WTC11 (cell line): ENCODE data around the gene APOA1. TPM values are rescaled to one million over a fixed set of nuclear protein-coding genes. Genes with fewer than 3 reads are reported as not detected.
A peak's percentile ranks its signal among the peaks of the same experiment; 100 is the strongest.

ENCODE experiments used
- ATAC-seq: fragments of 200-7000 bp; cut with Tn5 transposase; 2 replicates; pipeline ENCODE4 v1.10.0; 2021; ENCODE audit warnings: mild to moderate bottlenecking, moderate library complexity
- Bru-seq: library from RNA; stranded (reverse); fragments of 400-500 nt; gene quantifications from one replicate; lab custom pipeline; 2021; lab: Mats Ljungman, UMichigan
- CTCF ChIA-PET: fragments of 300-600 bp; sonication (Branson Sonifier 250); formaldehyde crosslinking; loops from one replicate; lab custom pipeline; 2021; ENCODE audit warnings: antibody characterized with exemption; lab: Charles Lee
- POLR2A ChIA-PET: fragments of 350-600 bp; sonication (Branson Sonifier 250); formaldehyde crosslinking; loops from one replicate; lab custom pipeline; 2021; ENCODE audit warnings: antibody characterized with exemption; lab: Charles Lee
- DNase-seq: peaks from one replicate; pipeline ENCODE4 v3.0.0; 2021; ENCODE audit warnings: low spot score
- H3K27ac Mint-ChIP-seq: 2 replicates; pipeline ENCODE4 v1.8.0; 2021; ENCODE audit warnings: mixed read lengths
- H3K27me3 Mint-ChIP-seq: 2 replicates; pipeline ENCODE4 v1.8.0; 2021; ENCODE audit warnings: low read depth, mild to moderate bottlenecking, moderate library complexity, mixed read lengths
- H3K36me3 Mint-ChIP-seq: 2 replicates; pipeline ENCODE4 v1.8.0; 2021; ENCODE audit warnings: mixed read lengths
- H3K4me1 Mint-ChIP-seq: 2 replicates; pipeline ENCODE4 v1.8.0; 2022; ENCODE audit warnings: mixed read lengths
- H3K4me3 Mint-ChIP-seq: 2 replicates; pipeline ENCODE4 v1.8.0; 2021; ENCODE audit warnings: mild to moderate bottlenecking, moderate library complexity, mixed read lengths
- H3K9me3 Mint-ChIP-seq: 2 replicates; pipeline ENCODE4 v1.8.0; 2021; ENCODE audit warnings: mixed read lengths
- AFF4 ChIP-seq: sonication (generic); formaldehyde crosslinking; IDR thresholded peaks from 2 replicates; pipeline ENCODE4 v1.8.1; 2023; ENCODE audit warnings: mild to moderate bottlenecking, missing genetic modification reagents, borderline replicate concordance
- CREB1 ChIP-seq: sonication (generic); formaldehyde crosslinking; IDR thresholded peaks from 2 replicates; pipeline ENCODE4 v1.8.0; 2023; ENCODE audit warnings: mild to moderate bottlenecking, missing genetic modification reagents
- CREM ChIP-seq: sonication (generic); formaldehyde crosslinking; IDR thresholded peaks from 2 replicates; pipeline ENCODE4 v1.8.1; 2022; ENCODE audit warnings: mild to moderate bottlenecking, missing genetic modification reagents, moderate library complexity
- FOXJ3 ChIP-seq: sonication (generic); formaldehyde crosslinking; IDR thresholded peaks from 2 replicates; pipeline ENCODE4 v1.9.0; 2021; ENCODE audit warnings: missing genetic modification reagents, mild to moderate bottlenecking, borderline replicate concordance
- GABPB1 ChIP-seq: sonication (generic); formaldehyde crosslinking; IDR thresholded peaks from 2 replicates; pipeline ENCODE4 v1.8.1; 2023; ENCODE audit warnings: mild to moderate bottlenecking, missing genetic modification reagents
- HMGXB4 ChIP-seq: sonication (generic); formaldehyde crosslinking; IDR thresholded peaks from 2 replicates; pipeline ENCODE4 v1.8.1; 2023; ENCODE audit warnings: mild to moderate bottlenecking, moderate library complexity, missing genetic modification reagents
- JUN ChIP-seq: sonication (generic); formaldehyde crosslinking; IDR thresholded peaks from 2 replicates; pipeline ENCODE4 v1.8.0; 2023; ENCODE audit warnings: mild to moderate bottlenecking, missing genetic modification reagents
- MXD4 ChIP-seq: fragments of 250-450 bp; sonication (Bioruptor Pico); IDR thresholded peaks from 2 replicates; pipeline ENCODE4 v1.8.0; 2021; ENCODE audit warnings: mild to moderate bottlenecking, moderate library complexity, borderline replicate concordance
- NFYB ChIP-seq: sonication (generic); formaldehyde crosslinking; conservative IDR thresholded peaks from 2 replicates; pipeline ENCODE4 v1.8.0; 2022; ENCODE audit warnings: low read depth, missing genetic modification reagents
- NR2C2 ChIP-seq: sonication (generic); formaldehyde crosslinking; IDR thresholded peaks from 2 replicates; pipeline ENCODE4 v1.8.0; 2022; ENCODE audit warnings: mild to moderate bottlenecking, missing genetic modification reagents
- NR3C1 ChIP-seq: sonication (generic); formaldehyde crosslinking; conservative IDR thresholded peaks from 2 replicates; pipeline ENCODE4 v1.8.1; 2023; ENCODE audit warnings: low read depth, mild to moderate bottlenecking, missing genetic modification reagents
- OVOL2 ChIP-seq: fragments of 250-450 bp; sonication (Bioruptor Pico); IDR thresholded peaks from 2 replicates; pipeline ENCODE4 v1.9.0; 2021; ENCODE audit warnings: mild to moderate bottlenecking, borderline replicate concordance
- TP53 ChIP-seq: sonication (generic); formaldehyde crosslinking; IDR thresholded peaks from 2 replicates; pipeline ENCODE4 v1.8.1; 2023; ENCODE audit warnings: mild to moderate bottlenecking, missing genetic modification reagents
- long read RNA-seq, 3 experiments: library from RNA in 1 of 3; library from capped mRNA in 1 of 3; library from polyadenylated mRNA in 1 of 3; unstranded in 2 of 3; stranded (forward) in 1 of 3; transcript quantifications; one replicate each; pipeline ENCODE4 v2.0.0, GENCODE V29; 2021
- total RNA-seq: library from RNA; stranded (reverse); gene quantifications from 3 replicates; pipeline ENCODE4 v1.2.3, GENCODE V29; 2021
- TF ChIP-seq, protein P1 (sequence below): fragments of 250-450 bp; sonication (Bioruptor Pico); IDR thresholded peaks from 2 replicates; pipeline ENCODE4 v1.9.0; 2021; ENCODE audit warnings: mild to moderate bottlenecking, borderline replicate concordance
- TF ChIP-seq, protein P2 (sequence below): fragments of 250-450 bp; sonication (Bioruptor Pico); IDR thresholded peaks from 2 replicates; pipeline ENCODE4 v1.8.0; 2021; ENCODE audit warnings: mild to moderate bottlenecking
- TF ChIP-seq, protein P3 (sequence below): sonication (generic); formaldehyde crosslinking; IDR thresholded peaks from 2 replicates; pipeline ENCODE4 v1.8.1; 2023; ENCODE audit warnings: mild to moderate bottlenecking, missing genetic modification reagents
- TF ChIP-seq, protein P4 (sequence below): fragments of 250-450 bp; sonication (Bioruptor Pico); conservative IDR thresholded peaks from 2 replicates; pipeline ENCODE4 v1.9.0; 2021; ENCODE audit warnings: mild to moderate bottlenecking

APOA1 gene
- total RNA-seq = 2.1 to 4.4 TPM (median 3.2 TPM) in 3 replicates
- Bru-seq, nascent RNA = not detected
- long read RNA-seq, experiment 1 = 0 reads
- long read RNA-seq, experiment 2 = 0 reads
- long read RNA-seq, experiment 3 = 0 reads

DNA sequence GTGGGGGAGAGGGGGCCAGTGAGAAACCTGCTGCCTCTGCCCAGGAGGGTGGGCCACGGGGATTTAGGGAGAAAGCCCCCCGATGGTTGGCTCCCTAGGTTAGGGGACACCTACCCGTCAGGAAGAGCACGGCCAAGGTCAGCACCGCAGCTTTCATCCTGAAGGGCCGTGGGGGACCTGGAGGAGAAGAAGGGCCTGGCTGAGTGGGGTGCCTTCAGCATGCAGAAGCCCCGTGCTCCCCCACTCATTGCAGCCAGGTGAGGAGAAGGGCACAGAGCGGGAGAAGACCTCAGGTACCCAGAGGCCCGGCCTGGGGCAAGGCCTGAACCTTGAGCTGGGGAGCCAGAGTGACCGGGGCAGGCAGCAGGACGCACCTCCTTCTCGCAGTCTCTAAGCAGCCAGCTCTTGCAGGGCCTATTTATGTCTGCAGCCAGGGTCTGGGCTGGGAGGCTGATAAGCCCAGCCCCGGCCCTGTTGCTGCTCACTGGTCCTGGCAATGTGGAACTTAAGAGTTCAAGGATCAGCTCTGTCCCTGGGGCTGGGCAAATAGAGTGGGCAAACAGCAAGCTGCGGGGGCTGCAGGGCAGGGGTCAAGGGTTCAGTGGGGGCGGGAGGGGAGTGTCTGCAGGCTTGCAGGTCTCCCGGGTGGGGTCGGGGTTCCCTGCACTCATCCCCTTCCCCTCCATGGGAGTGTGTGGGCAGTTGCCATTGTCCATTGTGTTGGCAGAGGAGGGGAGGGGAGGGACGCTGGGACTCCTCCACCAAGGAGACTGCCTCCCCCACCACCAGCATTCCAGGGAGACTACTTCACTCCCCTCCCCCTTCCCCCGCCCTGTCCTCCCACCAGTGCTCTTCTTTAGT lies at the start of gene APOA1:
APOA1 (minus strand) TSS at position 392 of the 861 bp plus-strand sequence; CDS start at position 157, 235 bp downstream.
- ChIA-PET CTCF (interaction anchor here (0.6 to 6.0 kb wide), 12 partner anchors 17 to 341 kb away, joined by 3 to 358 read pairs (median 9); partner anchors contain the start of genes APOA5, PAFAH1B2, SIDT2 and ZPR1), POLR2A (no interaction called here)
- Mint-ChIP-seq H3K27ac (no peak within 1 kb of the TSS), H3K27me3 (peaks cover 11% of the 10 kb centered on the region), H3K4me3 (no peak within 1 kb of the TSS), H3K9me3 (no peaks in the 10 kb centered on the region), H3K4me1 (peaks cover 19% of the 10 kb centered on the region), H3K36me3 (no peaks in the 10 kb centered on the region)
- DNase-seq (no peak), ATAC-seq (no peak)
- no peak for TF ChIP-seq OVOL2 (CRISPR knock-in tag)
- TF ChIP-seq AFF4 (CRISPR knock-in tag) = no peak
- no peak for TF ChIP-seq TP53 (CRISPR knock-in tag)
- no peak for TF ChIP-seq FOXJ3 (CRISPR knock-in tag)
- peak; percentile 45; the same call in 1 of the 2 replicates for TF ChIP-seq GABPB1 (CRISPR knock-in tag)
- TF ChIP-seq, protein P1, sequence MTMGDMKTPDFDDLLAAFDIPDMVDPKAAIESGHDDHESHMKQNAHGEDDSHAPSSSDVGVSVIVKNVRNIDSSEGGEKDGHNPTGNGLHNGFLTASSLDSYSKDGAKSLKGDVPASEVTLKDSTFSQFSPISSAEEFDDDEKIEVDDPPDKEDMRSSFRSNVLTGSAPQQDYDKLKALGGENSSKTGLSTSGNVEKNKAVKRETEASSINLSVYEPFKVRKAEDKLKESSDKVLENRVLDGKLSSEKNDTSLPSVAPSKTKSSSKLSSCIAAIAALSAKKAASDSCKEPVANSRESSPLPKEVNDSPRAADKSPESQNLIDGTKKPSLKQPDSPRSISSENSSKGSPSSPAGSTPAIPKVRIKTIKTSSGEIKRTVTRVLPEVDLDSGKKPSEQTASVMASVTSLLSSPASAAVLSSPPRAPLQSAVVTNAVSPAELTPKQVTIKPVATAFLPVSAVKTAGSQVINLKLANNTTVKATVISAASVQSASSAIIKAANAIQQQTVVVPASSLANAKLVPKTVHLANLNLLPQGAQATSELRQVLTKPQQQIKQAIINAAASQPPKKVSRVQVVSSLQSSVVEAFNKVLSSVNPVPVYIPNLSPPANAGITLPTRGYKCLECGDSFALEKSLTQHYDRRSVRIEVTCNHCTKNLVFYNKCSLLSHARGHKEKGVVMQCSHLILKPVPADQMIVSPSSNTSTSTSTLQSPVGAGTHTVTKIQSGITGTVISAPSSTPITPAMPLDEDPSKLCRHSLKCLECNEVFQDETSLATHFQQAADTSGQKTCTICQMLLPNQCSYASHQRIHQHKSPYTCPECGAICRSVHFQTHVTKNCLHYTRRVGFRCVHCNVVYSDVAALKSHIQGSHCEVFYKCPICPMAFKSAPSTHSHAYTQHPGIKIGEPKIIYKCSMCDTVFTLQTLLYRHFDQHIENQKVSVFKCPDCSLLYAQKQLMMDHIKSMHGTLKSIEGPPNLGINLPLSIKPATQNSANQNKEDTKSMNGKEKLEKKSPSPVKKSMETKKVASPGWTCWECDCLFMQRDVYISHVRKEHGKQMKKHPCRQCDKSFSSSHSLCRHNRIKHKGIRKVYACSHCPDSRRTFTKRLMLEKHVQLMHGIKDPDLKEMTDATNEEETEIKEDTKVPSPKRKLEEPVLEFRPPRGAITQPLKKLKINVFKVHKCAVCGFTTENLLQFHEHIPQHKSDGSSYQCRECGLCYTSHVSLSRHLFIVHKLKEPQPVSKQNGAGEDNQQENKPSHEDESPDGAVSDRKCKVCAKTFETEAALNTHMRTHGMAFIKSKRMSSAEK (CRISPR knock-in tag) = no peak
- no peak for TF ChIP-seq JUN (CRISPR knock-in tag)

GRCh38 chr11:116885951-116886655 lies 48.7 kb upstream of the APOA1 start:
- ATAC-seq (no peak), DNase-seq (no peak)
- Mint-ChIP-seq H3K4me1 (no peaks in the 10 kb centered on the region), H3K27ac (no peak overlapping the region), H3K27me3 (no peaks in the 10 kb centered on the region), H3K4me3 (no peak overlapping the region), H3K9me3 (no peaks in the 10 kb centered on the region), H3K36me3 (no peaks in the 10 kb centered on the region)
- ChIA-PET POLR2A (no interaction called here), CTCF (no interaction called here)
- TF ChIP-seq, protein P2, sequence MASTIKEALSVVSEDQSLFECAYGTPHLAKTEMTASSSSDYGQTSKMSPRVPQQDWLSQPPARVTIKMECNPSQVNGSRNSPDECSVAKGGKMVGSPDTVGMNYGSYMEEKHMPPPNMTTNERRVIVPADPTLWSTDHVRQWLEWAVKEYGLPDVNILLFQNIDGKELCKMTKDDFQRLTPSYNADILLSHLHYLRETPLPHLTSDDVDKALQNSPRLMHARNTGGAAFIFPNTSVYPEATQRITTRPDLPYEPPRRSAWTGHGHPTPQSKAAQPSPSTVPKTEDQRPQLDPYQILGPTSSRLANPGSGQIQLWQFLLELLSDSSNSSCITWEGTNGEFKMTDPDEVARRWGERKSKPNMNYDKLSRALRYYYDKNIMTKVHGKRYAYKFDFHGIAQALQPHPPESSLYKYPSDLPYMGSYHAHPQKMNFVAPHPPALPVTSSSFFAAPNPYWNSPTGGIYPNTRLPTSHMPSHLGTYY = no peak
- TF ChIP-seq CREM (CRISPR knock-in tag) (no peak), NR3C1 (no peak), HMGXB4 (CRISPR knock-in tag) (no peak), NFYB (CRISPR knock-in tag) (no peak), TP53 (CRISPR knock-in tag) (no peak), MXD4 (CRISPR knock-in tag) (no peak), CREB1 (CRISPR knock-in tag) (no peak), NR2C2 (CRISPR knock-in tag) (no peak)
- TF ChIP-seq, protein P3, sequence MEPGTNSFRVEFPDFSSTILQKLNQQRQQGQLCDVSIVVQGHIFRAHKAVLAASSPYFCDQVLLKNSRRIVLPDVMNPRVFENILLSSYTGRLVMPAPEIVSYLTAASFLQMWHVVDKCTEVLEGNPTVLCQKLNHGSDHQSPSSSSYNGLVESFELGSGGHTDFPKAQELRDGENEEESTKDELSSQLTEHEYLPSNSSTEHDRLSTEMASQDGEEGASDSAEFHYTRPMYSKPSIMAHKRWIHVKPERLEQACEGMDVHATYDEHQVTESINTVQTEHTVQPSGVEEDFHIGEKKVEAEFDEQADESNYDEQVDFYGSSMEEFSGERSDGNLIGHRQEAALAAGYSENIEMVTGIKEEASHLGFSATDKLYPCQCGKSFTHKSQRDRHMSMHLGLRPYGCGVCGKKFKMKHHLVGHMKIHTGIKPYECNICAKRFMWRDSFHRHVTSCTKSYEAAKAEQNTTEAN (CRISPR knock-in tag) = no peak
- TF ChIP-seq, protein P4, sequence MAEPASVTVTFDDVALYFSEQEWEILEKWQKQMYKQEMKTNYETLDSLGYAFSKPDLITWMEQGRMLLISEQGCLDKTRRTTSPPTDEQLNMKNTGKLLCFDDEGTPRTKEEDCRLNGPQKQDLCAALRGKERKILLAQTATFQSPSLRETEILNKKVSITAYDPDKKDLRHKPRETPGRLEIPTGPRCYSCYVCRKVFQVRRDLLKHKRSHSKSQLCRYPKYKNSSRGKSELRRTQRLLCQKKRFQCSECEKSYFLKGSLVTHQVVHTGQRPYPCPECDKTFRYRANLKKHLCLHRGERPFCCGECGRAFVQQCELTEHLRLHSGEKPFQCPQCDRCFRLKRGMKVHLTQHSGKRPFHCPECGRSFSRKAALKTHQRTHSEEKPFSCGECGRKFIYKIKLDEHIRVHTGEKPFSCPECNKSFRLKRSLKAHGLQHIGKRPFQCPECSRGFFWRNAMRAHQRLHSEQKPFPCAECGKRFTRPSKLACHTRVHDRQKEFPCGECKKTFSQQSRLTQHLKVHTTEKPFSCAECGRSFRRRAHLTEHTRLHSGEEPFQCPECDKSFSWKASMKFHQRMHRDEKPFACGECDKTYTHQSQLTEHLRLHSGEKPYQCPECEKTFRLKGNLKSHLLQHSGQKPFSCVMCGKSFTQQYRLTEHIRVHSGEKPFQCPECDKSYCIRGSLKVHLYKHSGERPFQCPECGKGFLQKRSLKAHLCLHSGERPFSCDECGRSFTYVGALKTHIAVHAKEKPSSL = no peak
